GM12878 (cell line): Measurements from ENCODE around the gene TFCP2L1. TPM values are rescaled to one million over a fixed set of nuclear protein-coding genes. Genes with fewer than 3 reads are reported as not detected.

ENCODE experiments used
- ATAC-seq: fragments of 200-7000 bp; cut with Tn5 transposase; 3 replicates; pipeline ENCODE4 v1.9.1; 2020; ENCODE audit warnings: mild to moderate bottlenecking, moderate library complexity
- BruUV-seq: library from RNA; stranded (reverse); fragments of 400-500 nt; replicated peaks from 2 replicates; lab custom pipeline; 2021; lab: Mats Ljungman, UMichigan
- CTCF ChIA-PET: fragments of 300-600 bp; sonication (Branson Sonifier 250); formaldehyde crosslinking; extraction: SDS; loops from one replicate; lab custom pipeline; 2021; ENCODE audit warnings: inconsistent platforms; lab: Yijun Ruan, JAX
- POLR2A ChIA-PET: fragments of 350-600 bp; formaldehyde crosslinking; extraction: SDS; loops from one replicate; lab custom pipeline; 2021; ENCODE audit warnings: inconsistent platforms; lab: Charles Lee
- RAD21 ChIA-PET: fragments of 300-600 bp; sonication (Branson Sonifier 250); formaldehyde crosslinking; loops from one replicate; lab custom pipeline; 2023; ENCODE audit warnings: antibody characterized with exemption; ENCODE audit not compliant: unreplicated experiment; lab: Charles Lee
- SMC1A ChIA-PET: fragments of 300-600 bp; sonication (Branson Sonifier 250); formaldehyde crosslinking; loops from one replicate; lab custom pipeline; 2023; ENCODE audit not compliant: unreplicated experiment, uncharacterized antibody; lab: Charles Lee
- DNase-seq: peaks from one replicate; pipeline ENCODE4 v3.0.0-alpha.2; 2011; ENCODE audit warnings: low read depth, low spot score
- FAIRE-seq: peaks from 3 replicates; lab custom pipeline; 2011; peaks lifted over from hg19 to GRCh38; lab: Jason Lieb, UNC
- H2AFZ ChIP-seq: 2 replicates; pipeline ENCODE4 v1.6.0; 2011; ENCODE audit warnings: low read depth, low read length, control low read depth; ENCODE audit not compliant: control insufficient read depth
- H3K27ac ChIP-seq: 2 replicates; pipeline ENCODE4 v1.5.1; 2011; ENCODE audit warnings: control low read depth; ENCODE audit not compliant: control insufficient read depth, insufficient read depth
- H3K27me3 ChIP-seq, 2 experiments: replicated peaks in 1 of 2; 2 replicates each; pipeline versions ENCODE4 v1.6.0 to v1.6.1; 2011; ENCODE audit warnings: low read length in 1 of 2; ENCODE audit not compliant: control insufficient read depth in 2 of 2, insufficient read depth in 2 of 2
- H3K36me3 ChIP-seq, 2 experiments: 2 replicates each; pipeline ENCODE4 v1.5.1; 2011; ENCODE audit warnings: low read length in 1 of 2; ENCODE audit not compliant: control insufficient read depth in 2 of 2, insufficient read depth in 2 of 2
- H3K4me1 ChIP-seq: 2 replicates; pipeline ENCODE4 v1.6.1; 2011; ENCODE audit warnings: mild to moderate bottlenecking, low read length, moderate library complexity, mixed read lengths; ENCODE audit not compliant: control insufficient read depth, insufficient read depth
- H3K4me2 ChIP-seq: 2 replicates; pipeline ENCODE4 v1.6.0; 2011; ENCODE audit warnings: control low read depth; ENCODE audit not compliant: control insufficient read depth, insufficient read depth
- H3K4me3 ChIP-seq: fragments of 200-600 bp; sonication (generic); 2 replicates; pipeline ENCODE4 v1.5.1; 2016
- H3K79me2 ChIP-seq: 2 replicates; pipeline ENCODE4 v1.6.0; 2011; ENCODE audit warnings: low read length; ENCODE audit not compliant: control insufficient read depth, insufficient read depth
- H3K9ac ChIP-seq: 2 replicates; pipeline ENCODE4 v1.8.0; 2011; ENCODE audit warnings: low read length, control low read depth, mixed read lengths; ENCODE audit not compliant: control insufficient read depth, insufficient read depth
- H3K9me3 ChIP-seq: replicated peaks from 3 replicates; pipeline ENCODE4 v1.5.1; 2011; ENCODE audit warnings: mild to moderate bottlenecking, low read length; ENCODE audit not compliant: control insufficient read depth, insufficient read depth
- H4K20me1 ChIP-seq: 2 replicates; pipeline ENCODE4 v1.6.0; 2011; ENCODE audit not compliant: control insufficient read depth, insufficient read depth
- BMI1 ChIP-seq: fragments of 450-650 bp; IDR thresholded peaks from 2 replicates; pipeline ENCODE4 v1.6.1; 2016; ENCODE audit warnings: mild to moderate bottlenecking, moderate library complexity, borderline replicate concordance
- DPF2 ChIP-seq: fragments of 450-650 bp; IDR thresholded peaks from 2 replicates; pipeline ENCODE4 v1.6.1; 2017; ENCODE audit warnings: mild to moderate bottlenecking
- HDGF ChIP-seq: fragments of 450-650 bp; IDR thresholded peaks from 2 replicates; pipeline ENCODE4 v1.6.1; 2016; ENCODE audit warnings: antibody characterized with exemption
- NBN ChIP-seq: fragments of 450-650 bp; IDR thresholded peaks from 2 replicates; pipeline ENCODE4 v1.6.1; 2016
- SMARCA5 ChIP-seq: fragments of 450-650 bp; IDR thresholded peaks from 2 replicates; pipeline ENCODE4 v1.6.1; 2017; ENCODE audit warnings: mild to moderate bottlenecking
- SUZ12 ChIP-seq: fragments of 200-600 bp; sonication (generic); IDR thresholded peaks from one replicate; pipeline ENCODE4 v1.6.1; 2018; ENCODE audit warnings: antibody characterized with exemption, mild to moderate bottlenecking; ENCODE audit not compliant: unreplicated experiment
- WGBS: methylation state at CpG from one replicate; pipeline ENCODE4 v1.1.6; 2016; ENCODE audit warnings: low lambda C conversion rate; ENCODE audit not compliant: insufficient replicate concordance, insufficient coverage; ENCODE audit errors: missing lambda C conversion rate; 5-methylcytosine and 5-hydroxymethylcytosine counted together
- in situ Hi-C: fragments of 300-500 bp; cut with MboI; formaldehyde crosslinking; loops from 9 replicates; pipeline ENCODE4 v1.14.3; 2018; ENCODE audit warnings: mixed read lengths
- intact Hi-C: fragments of 100-400 bp; cut with micrococcal nuclease; formaldehyde crosslinking; loops from one replicate; pipeline ENCODE4 v1.14.2; 2022; ENCODE audit not compliant: unreplicated experiment
- polyA plus RNA-seq, 11 experiments: library from polyadenylated mRNA; depleted of rRNA in 4 of 11; unstranded in 6 of 11; stranded (reverse) in 5 of 11; fragments of >200 nt; fragmentation: Nextera tagmentation in 4 of 11; fragmentation: Illumina TruSeq in 1 of 11; extraction: Ambion mirVana in 4 of 11; extraction: Trizol in 1 of 11; gene quantifications; 1 replicate in 1 of 11; 2 replicates in 10 of 11; pipeline versions ENCODE4 v1.2.1 to v1.2.3, GENCODE V29; 2011 to 2016; ENCODE audit warnings: inconsistent platforms in 2 of 11, missing spikeins in 2 of 11, low read depth in 1 of 11
- total RNA-seq, 4 experiments: library from RNA; depleted of rRNA in 3 of 4; stranded (reverse); fragments of >200 nt in 3 of 4; fragmentation: Illumina TruSeq in 1 of 4; extraction: Trizol in 1 of 4; gene quantifications; 2 replicates each; pipeline versions ENCODE4 v1.2.1 to v1.2.3, GENCODE V29; 2013 to 2021
- TF ChIP-seq, protein P1 (sequence below): IDR thresholded peaks from 2 replicates; pipeline ENCODE4 v1.6.1; 2011; ENCODE audit warnings: borderline replicate concordance, low read depth, mild to moderate bottlenecking, moderate library complexity, mixed read lengths, low read length; ENCODE audit not compliant: insufficient read depth; ENCODE audit errors: extremely low read length
- TF ChIP-seq, protein P2 (sequence below): fragments of 450-650 bp; IDR thresholded peaks from 2 replicates; pipeline ENCODE4 v1.6.1; 2017; ENCODE audit warnings: mild to moderate bottlenecking

TFCP2L1 gene
- total and polyA plus RNA-seq, 10 of the 15 experiments (the other 5 are each of a cell fraction or from before 2014, with no cell fraction given): 0.02 to 0.21 (median 0.09) TPM; not detected in 1

DNA sequence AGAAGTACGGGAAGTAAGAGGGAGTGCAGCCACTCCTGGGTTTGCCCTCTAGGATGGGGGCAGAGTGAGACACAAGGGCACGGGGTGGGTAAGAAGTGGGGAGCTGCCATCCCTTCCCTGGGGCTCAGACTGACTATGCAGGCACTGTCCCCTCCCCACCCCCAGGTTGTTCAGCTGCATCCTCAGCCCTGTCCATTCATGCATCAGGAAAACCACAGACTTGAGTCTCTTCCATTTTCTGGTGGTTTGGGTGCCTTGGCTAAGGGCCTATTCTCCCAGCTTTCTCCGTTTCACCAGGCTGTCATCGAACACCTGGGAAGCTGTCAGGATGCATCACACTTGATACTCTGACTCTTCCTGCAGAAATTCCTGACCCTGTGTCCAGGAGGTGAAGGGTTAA, 111.9 kb downstream of the TFCP2L1 start:
- ChIA-PET RAD21 (no interaction called here), POLR2A (no interaction called here), SMC1A (interaction anchor here (0.7 kb wide), 1 partner anchor 618 kb away, joined by 3 read pairs; no protein-coding TSS in a partner anchor), CTCF (interaction anchor here (0.5 to 1.5 kb wide), 2 partner anchors 12 to 183 kb away, joined by 3 read pairs; no protein-coding TSS in a partner anchor)
- ATAC-seq: no peak
- no peak for DNase-seq
- intact Hi-C loops (no loop called here), in situ Hi-C loops (no loop called here)
- Histone ChIP-seq H3K9me3 (no peaks in the 10 kb centered on the region), H3K36me3 (no peaks in the 10 kb centered on the region), H2AFZ (no peak overlapping the region), H3K4me2 (no peak overlapping the region), H3K4me1 (no peaks in the 10 kb centered on the region), H3K4me3 (no peak overlapping the region), H3K9ac (no peak overlapping the region), H4K20me1 (no peaks in the 10 kb centered on the region), H3K27ac (no peak overlapping the region), H3K79me2 (no peaks in the 10 kb centered on the region), H3K27me3 (peaks cover 0 to 2% of the 10 kb centered on the region in 2 experiments; a peak in 2 of 4 replicates)
- no peak for FAIRE-seq
- no peak for TF ChIP-seq SMARCA5
- TF ChIP-seq HDGF: no peak
- TF ChIP-seq BMI1: no peak
- TF ChIP-seq, protein P1, sequence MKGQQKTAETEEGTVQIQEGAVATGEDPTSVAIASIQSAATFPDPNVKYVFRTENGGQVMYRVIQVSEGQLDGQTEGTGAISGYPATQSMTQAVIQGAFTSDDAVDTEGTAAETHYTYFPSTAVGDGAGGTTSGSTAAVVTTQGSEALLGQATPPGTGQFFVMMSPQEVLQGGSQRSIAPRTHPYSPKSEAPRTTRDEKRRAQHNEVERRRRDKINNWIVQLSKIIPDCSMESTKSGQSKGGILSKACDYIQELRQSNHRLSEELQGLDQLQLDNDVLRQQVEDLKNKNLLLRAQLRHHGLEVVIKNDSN: no peak
- no peak for TF ChIP-seq DPF2
- TF ChIP-seq, protein P2, sequence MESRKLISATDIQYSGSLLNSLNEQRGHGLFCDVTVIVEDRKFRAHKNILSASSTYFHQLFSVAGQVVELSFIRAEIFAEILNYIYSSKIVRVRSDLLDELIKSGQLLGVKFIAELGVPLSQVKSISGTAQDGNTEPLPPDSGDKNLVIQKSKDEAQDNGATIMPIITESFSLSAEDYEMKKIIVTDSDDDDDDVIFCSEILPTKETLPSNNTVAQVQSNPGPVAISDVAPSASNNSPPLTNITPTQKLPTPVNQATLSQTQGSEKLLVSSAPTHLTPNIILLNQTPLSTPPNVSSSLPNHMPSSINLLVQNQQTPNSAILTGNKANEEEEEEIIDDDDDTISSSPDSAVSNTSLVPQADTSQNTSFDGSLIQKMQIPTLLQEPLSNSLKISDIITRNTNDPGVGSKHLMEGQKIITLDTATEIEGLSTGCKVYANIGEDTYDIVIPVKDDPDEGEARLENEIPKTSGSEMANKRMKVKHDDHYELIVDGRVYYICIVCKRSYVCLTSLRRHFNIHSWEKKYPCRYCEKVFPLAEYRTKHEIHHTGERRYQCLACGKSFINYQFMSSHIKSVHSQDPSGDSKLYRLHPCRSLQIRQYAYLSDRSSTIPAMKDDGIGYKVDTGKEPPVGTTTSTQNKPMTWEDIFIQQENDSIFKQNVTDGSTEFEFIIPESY: no peak
- TF ChIP-seq SUZ12: no peak
- no peak for TF ChIP-seq NBN
- BruUV-seq: no TSS peak
- 24% methylated on average over 4 of the region's 4 CpGs for WGBS
